ENCODE results near the gene TEN1.

GRCh38 chr17:75943491-75943890, 35.5 kb upstream of the TEN1 start:
- no peak for TF ChIP-seq CTCF (IDR thresholded peaks at IDR 0.05; ENCODE audit: low read length)
- TF ChIP-seq EZH2 (optimal IDR thresholded peaks at IDR 0.05; ENCODE audit: low read depth, low read length) = no peak

Measured in MM.1S (cell line).